ENCODE results near the gene XYLT1.

XYLT1 gene

DNA sequence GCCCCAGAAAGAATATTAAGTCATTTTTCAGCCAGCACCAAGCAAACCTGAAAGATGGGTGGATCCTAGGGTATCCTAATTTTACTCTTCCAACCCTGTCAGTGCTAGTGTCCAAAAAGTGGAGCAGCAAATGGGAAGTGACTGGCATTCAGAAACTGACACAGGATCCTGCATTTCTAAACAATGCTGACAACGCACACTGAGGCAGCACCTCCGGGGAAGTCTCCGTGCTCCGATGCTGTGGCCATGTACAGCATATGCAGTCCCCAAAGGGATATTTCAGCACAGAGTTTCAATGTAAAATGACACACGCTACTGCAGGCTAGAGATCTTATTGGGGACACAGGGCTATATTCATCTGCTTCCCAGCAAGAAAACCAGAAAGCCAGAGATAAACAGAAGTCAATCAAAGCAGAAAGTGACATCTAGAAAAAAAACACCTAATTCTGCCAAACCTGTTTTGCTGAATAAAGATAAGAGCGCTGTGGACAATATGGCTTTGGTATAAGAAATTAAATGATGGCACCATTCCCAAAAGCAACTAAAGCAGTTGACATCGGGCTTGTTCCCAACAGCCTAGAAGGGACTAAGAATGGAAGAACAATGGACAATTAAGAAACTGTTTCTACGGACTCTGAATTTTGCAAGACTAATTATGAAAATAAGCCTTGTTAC is 17.3 kb downstream of the XYLT1 start:
- ATAC-seq (ENCODE audit: low read depth) = no peak
- TF ChIP-seq, protein P1, sequence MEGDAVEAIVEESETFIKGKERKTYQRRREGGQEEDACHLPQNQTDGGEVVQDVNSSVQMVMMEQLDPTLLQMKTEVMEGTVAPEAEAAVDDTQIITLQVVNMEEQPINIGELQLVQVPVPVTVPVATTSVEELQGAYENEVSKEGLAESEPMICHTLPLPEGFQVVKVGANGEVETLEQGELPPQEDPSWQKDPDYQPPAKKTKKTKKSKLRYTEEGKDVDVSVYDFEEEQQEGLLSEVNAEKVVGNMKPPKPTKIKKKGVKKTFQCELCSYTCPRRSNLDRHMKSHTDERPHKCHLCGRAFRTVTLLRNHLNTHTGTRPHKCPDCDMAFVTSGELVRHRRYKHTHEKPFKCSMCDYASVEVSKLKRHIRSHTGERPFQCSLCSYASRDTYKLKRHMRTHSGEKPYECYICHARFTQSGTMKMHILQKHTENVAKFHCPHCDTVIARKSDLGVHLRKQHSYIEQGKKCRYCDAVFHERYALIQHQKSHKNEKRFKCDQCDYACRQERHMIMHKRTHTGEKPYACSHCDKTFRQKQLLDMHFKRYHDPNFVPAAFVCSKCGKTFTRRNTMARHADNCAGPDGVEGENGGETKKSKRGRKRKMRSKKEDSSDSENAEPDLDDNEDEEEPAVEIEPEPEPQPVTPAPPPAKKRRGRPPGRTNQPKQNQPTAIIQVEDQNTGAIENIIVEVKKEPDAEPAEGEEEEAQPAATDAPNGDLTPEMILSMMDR (IDR thresholded peaks at IDR 0.05; ENCODE audit: poor library complexity, severe bottlenecking) = no peak
- Histone ChIP-seq H3K27ac (ENCODE audit: poor library complexity, severe bottlenecking) (no peak overlapping the region), H3K36me3 (ENCODE audit: low read depth) (0 out of 2 replicates have a peak, but pooled peaks cover 5% of the 10 kb centered on the region), H3K9me3 (ENCODE audit: severe bottlenecking) (no peaks in the 10 kb centered on the region), H3K4me3 (ENCODE audit: severe bottlenecking) (no peak overlapping the region), H3K27me3 (ENCODE audit: insufficient read depth, poor library complexity, severe bottlenecking) (no peaks in the 10 kb centered on the region), H3K4me1 (ENCODE audit: insufficient read depth, poor library complexity, severe bottlenecking) (no peaks in the 10 kb centered on the region)
- no peak for DNase-seq (ENCODE audit: low spot score)

DNA sequence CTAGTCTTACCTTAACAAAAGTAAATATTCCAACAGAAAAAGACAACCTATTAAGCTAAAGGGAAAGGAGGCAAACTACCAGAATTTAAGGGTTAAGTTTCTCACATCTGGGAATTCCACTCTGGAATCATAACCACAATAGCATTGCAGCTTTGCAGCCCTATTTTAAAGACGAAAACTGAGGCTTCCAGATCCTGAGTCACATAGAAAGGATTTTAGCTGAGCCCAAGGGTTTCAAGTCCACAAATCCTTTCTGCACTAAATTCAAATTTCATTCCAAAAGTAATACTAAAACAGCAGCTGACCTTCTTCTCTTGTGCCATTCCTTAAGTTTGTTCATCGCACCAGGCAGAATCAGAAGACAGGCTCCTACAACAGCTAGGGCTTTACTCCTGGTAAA is 17.8 kb downstream of the XYLT1 start:
- H3K27ac ChIP-seq (ENCODE audit: poor library complexity, severe bottlenecking) = no peak overlapping the region
- TF ChIP-seq, protein P1 (IDR thresholded peaks at IDR 0.05; ENCODE audit: poor library complexity, severe bottlenecking) = no peak
- H3K36me3 ChIP-seq (ENCODE audit: low read depth) = 0 out of 2 replicates have a peak, but pooled peaks cover 5% of the 10 kb centered on the region

DNA sequence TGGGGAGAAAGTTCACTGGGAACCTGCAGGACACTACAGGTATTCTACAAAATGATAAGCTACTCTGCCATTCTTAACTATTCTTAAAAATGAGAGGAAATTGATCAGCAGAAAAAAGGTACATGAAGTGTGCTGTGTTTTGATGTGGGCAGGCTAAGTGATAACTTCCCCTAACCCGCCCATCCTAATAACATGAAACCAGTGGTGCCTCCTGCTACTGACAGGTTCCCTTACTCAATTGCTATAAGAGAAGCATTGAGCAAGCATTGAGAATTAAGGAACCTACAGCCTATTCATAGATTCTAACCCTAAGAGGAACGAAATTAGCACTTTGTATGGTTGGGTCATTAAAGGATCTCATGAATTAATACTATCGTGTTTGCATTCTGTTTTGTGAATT is 18.9 kb downstream of the XYLT1 start:
- Histone ChIP-seq H3K27ac (ENCODE audit: poor library complexity, severe bottlenecking) (no peak overlapping the region), H3K36me3 (ENCODE audit: low read depth) (0 out of 2 replicates have a peak, but pooled peaks cover 5% of the 10 kb centered on the region), H3K27me3 (ENCODE audit: insufficient read depth, poor library complexity, severe bottlenecking) (no peaks in the 10 kb centered on the region), H3K9me3 (ENCODE audit: severe bottlenecking) (no peaks in the 10 kb centered on the region), H3K4me3 (ENCODE audit: severe bottlenecking) (no peak overlapping the region), H3K4me1 (ENCODE audit: insufficient read depth, poor library complexity, severe bottlenecking) (no peaks in the 10 kb centered on the region)
- ATAC-seq (ENCODE audit: low read depth) (no peak), DNase-seq (ENCODE audit: low spot score) (no peak)
- TF ChIP-seq, protein P1 (IDR thresholded peaks at IDR 0.05; ENCODE audit: poor library complexity, severe bottlenecking) = no peak

More for the DNA sequence above, 17.8 kb downstream of the XYLT1 start:
- Histone ChIP-seq H3K9me3 (ENCODE audit: severe bottlenecking) (no peaks in the 10 kb centered on the region), H3K4me3 (ENCODE audit: severe bottlenecking) (no peak overlapping the region), H3K27me3 (ENCODE audit: insufficient read depth, poor library complexity, severe bottlenecking) (no peaks in the 10 kb centered on the region), H3K4me1 (ENCODE audit: insufficient read depth, poor library complexity, severe bottlenecking) (no peaks in the 10 kb centered on the region)
- ATAC-seq (ENCODE audit: low read depth) = no peak
- DNase-seq (ENCODE audit: low spot score) = no peak

DNA sequence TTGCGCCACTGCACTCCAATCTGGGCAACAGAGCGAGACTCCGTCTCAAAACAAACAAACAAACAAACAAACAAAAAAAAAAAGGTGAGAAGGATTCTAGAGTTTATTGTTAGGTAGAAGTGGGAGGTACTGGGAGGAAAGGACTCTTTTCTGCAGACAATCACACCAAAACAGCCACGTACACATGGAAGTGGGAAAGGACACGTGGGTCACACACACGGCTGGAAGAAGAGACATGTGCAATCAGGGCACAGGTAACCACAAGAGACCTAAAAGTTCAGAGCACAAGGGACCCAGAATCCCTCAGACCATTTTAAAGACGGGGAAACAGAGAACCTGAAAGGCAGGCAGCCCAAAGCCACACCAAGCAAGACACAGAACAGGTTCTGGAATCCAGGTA is 20.5 kb downstream of the XYLT1 start:
- no peak for ATAC-seq (ENCODE audit: low read depth)
- Histone ChIP-seq H3K9me3 (ENCODE audit: severe bottlenecking) (no peaks in the 10 kb centered on the region), H3K27me3 (ENCODE audit: insufficient read depth, poor library complexity, severe bottlenecking) (no peaks in the 10 kb centered on the region), H3K27ac (ENCODE audit: poor library complexity, severe bottlenecking) (no peak overlapping the region), H3K4me1 (ENCODE audit: insufficient read depth, poor library complexity, severe bottlenecking) (no peaks in the 10 kb centered on the region), H3K36me3 (ENCODE audit: low read depth) (0 out of 2 replicates have a peak, but pooled peaks cover 5% of the 10 kb centered on the region), H3K4me3 (ENCODE audit: severe bottlenecking) (no peak overlapping the region)
- no peak for DNase-seq (ENCODE audit: low spot score)
- TF ChIP-seq, protein P1 (IDR thresholded peaks at IDR 0.05; ENCODE audit: poor library complexity, severe bottlenecking) = no peak
